H1 (cell line): ENCODE results near the gene CAMK2D. TPM values are rescaled to one million over a fixed set of nuclear protein-coding genes. Genes with fewer than 3 reads are reported as not detected.

ENCODE experiments used
- CTCF ChIA-PET: fragments of 300-600 bp; sonication (Branson Sonifier 250); formaldehyde crosslinking; loops from one replicate; lab custom pipeline; 2021; ENCODE audit not compliant: partially characterized antibody; lab: Charles Lee
- POLR2A ChIA-PET: fragments of 300-600 bp; sonication (Branson Sonifier 250); formaldehyde crosslinking; loops from one replicate; lab custom pipeline; 2021; ENCODE audit warnings: inconsistent platforms; ENCODE audit not compliant: partially characterized antibody; lab: Charles Lee
- DNase-seq, 2 experiments: peaks; one replicate each; pipeline versions ENCODE4 v3.0.0 to v3.0.0-alpha.2; 2010 to 2022; ENCODE audit warnings: low spot score in 2 of 2, low read depth in 1 of 2, mixed read lengths in 1 of 2
- FAIRE-seq: peaks from 2 replicates; lab custom pipeline; 2011; peaks lifted over from hg19 to GRCh38; lab: Jason Lieb, UNC
- H2AFZ ChIP-seq: 2 replicates; pipeline ENCODE4 v1.8.1; 2012; ENCODE audit warnings: low read length, inconsistent platforms
- H2AK5ac ChIP-seq: 2 replicates; pipeline ENCODE4 v1.6.1; 2013; ENCODE audit warnings: low read depth, low read length
- H2BK120ac ChIP-seq: replicated peaks from 2 replicates; pipeline ENCODE3; 2013; ENCODE audit warnings: low read depth, low read length, inconsistent platforms
- H2BK12ac ChIP-seq: 2 replicates; pipeline ENCODE4 v1.6.1; 2013; ENCODE audit warnings: low read depth, low read length
- H2BK15ac ChIP-seq: 2 replicates; pipeline ENCODE4 v1.6.1; 2013; ENCODE audit warnings: low read length
- H2BK20ac ChIP-seq: 2 replicates; pipeline ENCODE4 v1.6.1; 2013; ENCODE audit warnings: low read length
- H2BK5ac ChIP-seq: 2 replicates; pipeline ENCODE4 v1.6.1; 2013; ENCODE audit warnings: low read depth, low read length
- H3K14ac ChIP-seq: 2 replicates; pipeline ENCODE4 v1.6.1; 2013; ENCODE audit warnings: inconsistent platforms; ENCODE audit not compliant: insufficient read length
- H3K18ac ChIP-seq: 2 replicates; pipeline ENCODE4 v1.6.1; 2013; ENCODE audit warnings: low read length; ENCODE audit errors: extremely low read depth
- H3K23ac ChIP-seq: 2 replicates; pipeline ENCODE4 v1.6.1; 2013; ENCODE audit warnings: inconsistent platforms; ENCODE audit not compliant: insufficient read length
- H3K23me2 ChIP-seq: 2 replicates; pipeline ENCODE4 v1.6.1; 2013; ENCODE audit warnings: low read depth, low read length
- H3K27ac ChIP-seq: 2 replicates; pipeline ENCODE4 v1.6.1; 2011; ENCODE audit warnings: low read depth, low read length, inconsistent platforms
- H3K27me3 ChIP-seq, 4 experiments: replicated peaks in 1 of 4; 1 replicate in 1 of 4; 2 replicates in 3 of 4; pipeline versions ENCODE4 v1.6.1 to v1.8.1; 2011 to 2013; ENCODE audit warnings: low read length in 3 of 4, mild to moderate bottlenecking in 3 of 4, inconsistent platforms in 2 of 4, mixed read lengths in 2 of 4, moderate library complexity in 1 of 4; ENCODE audit not compliant: control insufficient read depth in 3 of 4, insufficient read depth in 3 of 4; ENCODE audit errors: extremely low read depth in 1 of 4
- H3K36me3 ChIP-seq, 4 experiments: 2 replicates each; pipeline versions ENCODE4 v1.6.1 to v1.8.1; 2011 to 2013; ENCODE audit warnings: mild to moderate bottlenecking in 4 of 4, low read length in 3 of 4, moderate library complexity in 2 of 4, control low read depth in 1 of 4, inconsistent platforms in 1 of 4; ENCODE audit not compliant: insufficient read depth in 4 of 4, control insufficient read depth in 2 of 4
- H3K4ac ChIP-seq: replicated peaks from 2 replicates; pipeline ENCODE3; 2013; ENCODE audit warnings: low read length, low read depth, mixed read lengths, inconsistent platforms; ENCODE audit not compliant: insufficient read length
- H3K4me1 ChIP-seq, 4 experiments: replicated peaks in 1 of 4; 1 replicate in 1 of 4; 2 replicates in 3 of 4; pipeline versions ENCODE4 v1.6.1 to v1.8.1; 2011 to 2013; ENCODE audit warnings: low read length in 3 of 4, inconsistent platforms in 2 of 4, mixed read lengths in 1 of 4; ENCODE audit not compliant: insufficient read depth in 4 of 4, control insufficient read depth in 3 of 4
- H3K4me2 ChIP-seq, 2 experiments: 2 replicates each; pipeline versions ENCODE4 v1.6.1 to v1.8.1; 2011 to 2013; ENCODE audit warnings: low read depth in 2 of 2, low read length in 2 of 2, control low read depth in 1 of 2, inconsistent platforms in 1 of 2, mild to moderate bottlenecking in 1 of 2; ENCODE audit not compliant: insufficient read depth in 1 of 2
- H3K4me3 ChIP-seq, 4 experiments: fragments of 200-600, 300-600 bp in 1 of 4; sonication (generic), shearing (Covaris generic), sonication (Bioruptor Twin) in 1 of 4; 2 replicates each; pipeline versions ENCODE4 v1.5.1 to v1.8.1; 2011 to 2016; ENCODE audit warnings: low read length in 4 of 4, low read depth in 3 of 4, control low read depth in 2 of 4, inconsistent platforms in 2 of 4, mild to moderate bottlenecking in 2 of 4, mixed read lengths in 1 of 4, moderate library complexity in 1 of 4; ENCODE audit not compliant: insufficient read depth in 2 of 4; ENCODE audit errors: extremely low read depth in 1 of 4
- H3K56ac ChIP-seq: replicated peaks from 2 replicates; pipeline ENCODE3; 2013; ENCODE audit warnings: low read depth, mild to moderate bottlenecking, mixed read lengths, low read length, inconsistent platforms; ENCODE audit not compliant: insufficient read length
- H3K79me1 ChIP-seq: 2 replicates; pipeline ENCODE4 v1.6.1; 2013; ENCODE audit warnings: low read depth, low read length, control low read depth
- H3K79me2 ChIP-seq, 2 experiments: 2 replicates each; pipeline versions ENCODE4 v1.6.1 to v1.8.1; 2012 to 2013; ENCODE audit warnings: low read length in 2 of 2, mild to moderate bottlenecking in 2 of 2, inconsistent platforms in 1 of 2; ENCODE audit not compliant: insufficient read depth in 2 of 2, control insufficient read depth in 1 of 2
- H3K9ac ChIP-seq, 4 experiments: replicated peaks in 1 of 4; 1 replicate in 1 of 4; 2 replicates in 3 of 4; pipeline versions ENCODE4 v1.6.1 to v1.8.1; 2011 to 2013; ENCODE audit warnings: low read depth in 3 of 4, low read length in 3 of 4, control low read depth in 2 of 4, mild to moderate bottlenecking in 2 of 4, moderate library complexity in 2 of 4, inconsistent platforms in 1 of 4; ENCODE audit errors: extremely low read depth in 1 of 4
- H3K9me3 ChIP-seq, 2 experiments: 2 replicates each; pipeline versions ENCODE4 v1.6.1 to v1.8.1; 2012 to 2013; ENCODE audit warnings: mild to moderate bottlenecking in 2 of 2, moderate library complexity in 2 of 2, control low read depth in 1 of 2, inconsistent platforms in 1 of 2, low read depth in 1 of 2, low read length in 1 of 2, mixed read lengths in 1 of 2; ENCODE audit not compliant: insufficient read depth in 2 of 2
- H4K20me1 ChIP-seq, 2 experiments: replicated peaks in 1 of 2; 2 replicates each; pipeline versions ENCODE3 to v1.8.1; 2011 to 2013; ENCODE audit warnings: inconsistent platforms in 2 of 2, low read length in 2 of 2, mild to moderate bottlenecking in 1 of 2; ENCODE audit not compliant: insufficient read depth in 2 of 2, control insufficient read depth in 1 of 2
- H4K5ac ChIP-seq: 2 replicates; pipeline ENCODE4 v1.6.1; 2013; ENCODE audit warnings: low read length, low read depth, mixed read lengths, inconsistent platforms; ENCODE audit not compliant: insufficient read length
- H4K8ac ChIP-seq: 2 replicates; pipeline ENCODE4 v1.8.0; 2013; ENCODE audit warnings: mild to moderate bottlenecking, moderate library complexity, low read length, inconsistent platforms; ENCODE audit not compliant: insufficient read depth; ENCODE audit errors: extremely low read depth
- H4K91ac ChIP-seq: replicated peaks from 2 replicates; pipeline ENCODE3; 2013; ENCODE audit warnings: low read length, mixed read lengths, inconsistent platforms; ENCODE audit not compliant: insufficient read length
- BCL11A ChIP-seq, 2 experiments: IDR thresholded peaks; one replicate each; pipeline ENCODE4 v1.6.1; 2011; ENCODE audit warnings: low read depth in 2 of 2, low read length in 2 of 2, mild to moderate bottlenecking in 2 of 2
- BRCA1 ChIP-seq: IDR thresholded peaks from 2 replicates; pipeline ENCODE4 v1.6.1; 2012; ENCODE audit warnings: low read depth, low read length, improper control_type of control experiment
- CHD1 ChIP-seq: IDR thresholded peaks from 2 replicates; pipeline ENCODE4 v1.6.1; 2012; ENCODE audit warnings: low read depth, low read length, improper control_type of control experiment
- EZH2 ChIP-seq: fragments of 200-600 bp; sonication (generic); IDR thresholded peaks from 2 replicates; pipeline ENCODE4 v1.7.1; 2012; ENCODE audit warnings: low read depth, mild to moderate bottlenecking, moderate library complexity, low read length, inconsistent platforms; ENCODE audit not compliant: severe bottlenecking
- JUN ChIP-seq: IDR thresholded peaks from 2 replicates; pipeline ENCODE4 v1.6.1; 2011; ENCODE audit warnings: low read depth, mild to moderate bottlenecking, improper control_type of control experiment, low read length
- JUND ChIP-seq: IDR thresholded peaks from 2 replicates; pipeline ENCODE4 v1.6.1; 2011; ENCODE audit warnings: mild to moderate bottlenecking, improper control_type of control experiment, low read length
- NRF1 ChIP-seq: IDR thresholded peaks from 2 replicates; pipeline ENCODE4 v1.6.1; 2011; ENCODE audit warnings: mild to moderate bottlenecking, low read depth, low read length, improper control_type of control experiment
- RBBP5 ChIP-seq: IDR thresholded peaks from 2 replicates; pipeline ENCODE4 v1.7.1; 2012; ENCODE audit warnings: low read depth, mild to moderate bottlenecking, inconsistent platforms, low read length, moderate library complexity, borderline replicate concordance
- SIRT6 ChIP-seq: IDR thresholded peaks from one replicate; pipeline ENCODE4 v1.7.1; 2012; ENCODE audit warnings: low read length, inconsistent platforms
- SIX5 ChIP-seq: IDR thresholded peaks from 2 replicates; pipeline ENCODE4 v1.6.1; 2011; ENCODE audit warnings: mild to moderate bottlenecking, low read depth, low read length
- SP4 ChIP-seq: IDR thresholded peaks from 2 replicates; pipeline ENCODE4 v1.6.1; 2012; ENCODE audit warnings: low read length, inconsistent platforms
- TBP ChIP-seq: IDR thresholded peaks from 2 replicates; pipeline ENCODE4 v1.6.1; 2011; ENCODE audit warnings: low read depth, low read length, improper control_type of control experiment
- TEAD4 ChIP-seq: IDR thresholded peaks from 2 replicates; pipeline ENCODE4 v1.6.1; 2012; ENCODE audit warnings: low read depth, low read length, inconsistent platforms, mixed read lengths
- ZNF274 ChIP-seq: IDR thresholded peaks from 2 replicates; pipeline ENCODE4 v1.7.0; 2012; ENCODE audit warnings: low read length, borderline replicate concordance; ENCODE audit errors: extremely low read depth
- polyA plus RNA-seq, 7 experiments: library from polyadenylated mRNA; depleted of rRNA in 3 of 7; stranded (reverse) in 5 of 7; unstranded in 2 of 7; fragments of >200 nt in 5 of 7; fragments of 200-250 nt in 2 of 7; gene quantifications; 1 replicate in 5 of 7; 2 replicates in 1 of 7; 4 replicates in 1 of 7; pipeline versions ENCODE4 v1.2.1 to v1.2.3, GENCODE V29; 2011 to 2013; ENCODE audit warnings: missing spikeins in 2 of 7, mixed read lengths in 2 of 7
- total RNA-seq: library from RNA; stranded (reverse); fragmentation: NEBNext Ultra II Directional; extraction: Animal tissue kit (Norgen Biotek cat#: 25700); gene quantifications from 2 replicates; pipeline ENCODE4 v1.2.1, GENCODE V29; 2021
- TF ChIP-seq, protein P1 (sequence below): IDR thresholded peaks from 2 replicates; pipeline ENCODE4 v1.6.1; 2011; ENCODE audit warnings: low read length, improper control_type of control experiment

Gene CAMK2D
- total and polyA plus RNA-seq, 2 of the 8 experiments (the other 6 are each of a cell fraction or from before 2014, with no cell fraction given) = 3.2 to 7.0 TPM

DNA sequence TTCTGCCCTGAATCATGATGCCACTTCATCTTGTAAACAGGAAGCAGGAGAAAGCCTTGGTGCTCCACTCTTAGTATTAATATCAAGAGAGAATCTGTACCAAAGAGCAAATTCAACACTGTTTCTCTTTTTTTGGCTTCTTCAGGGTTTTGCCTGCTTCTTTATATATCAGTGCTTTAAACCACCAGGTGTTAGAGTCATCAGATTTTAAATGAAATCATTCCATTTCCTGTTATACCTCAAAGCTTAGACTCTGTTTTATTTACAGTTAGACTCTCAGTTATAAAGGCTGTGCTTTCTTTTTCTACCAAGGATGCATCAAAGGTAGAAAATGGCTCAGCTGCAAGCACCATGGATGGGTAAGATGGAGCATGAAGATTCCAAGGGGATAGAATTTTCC lies 350.9 kb downstream of the CAMK2D start:
- H3K4me2 ChIP-seq = no peak overlapping the region
- no peak overlapping the region for H3K23ac ChIP-seq
- H2BK120ac ChIP-seq = no peak overlapping the region
- H3K36me3 ChIP-seq = no peaks in the 10 kb centered on the region
- no peak overlapping the region for H3K27ac ChIP-seq
- no peak overlapping the region for H2AFZ ChIP-seq
- H3K9ac ChIP-seq = no peak overlapping the region
- no peaks in the 10 kb centered on the region for H3K79me1 ChIP-seq
- no peak overlapping the region for H2BK5ac ChIP-seq
- CTCF ChIA-PET = interaction anchor here (0.6 to 1.5 kb wide), 3 partner anchors 17 to 409 kb away, joined by 3 read pairs; no protein-coding TSS in a partner anchor
- H3K23me2 ChIP-seq = no peaks in the 10 kb centered on the region
- H2AK5ac ChIP-seq = no peak overlapping the region
- no peaks in the 10 kb centered on the region for H3K9me3 ChIP-seq
- H3K79me2 ChIP-seq = no peaks in the 10 kb centered on the region
- peaks cover 0 to 4% (median 0%) of the 10 kb centered on the region in 4 experiments; a peak in 1 of 7 replicates for H3K4me1 ChIP-seq
- no peak overlapping the region for H4K91ac ChIP-seq
- no peak overlapping the region for H3K14ac ChIP-seq
- H3K4me3 ChIP-seq = no peak overlapping the region
- DNase-seq (no peak), FAIRE-seq (no peak)
- no peak overlapping the region for H2BK20ac ChIP-seq
- H3K4ac ChIP-seq = no peak overlapping the region
- H2BK12ac ChIP-seq = no peak overlapping the region
- TF ChIP-seq SIX5 (no peak), CHD1 (no peak), RBBP5 (no peak), TBP (no peak), JUND (no peak), TEAD4 (no peak), NRF1 (no peak), SP4 (no peak), BCL11A (IDR thresholded peaks at IDR 0.05; ENCODE audit: low read depth in 2 of 2, low read length in 2 of 2) (no peak), BRCA1 (no peak), JUN (no peak), SIRT6 (no peak), ZNF274 (no peak), EZH2 (no peak)
- TF ChIP-seq, protein P1, sequence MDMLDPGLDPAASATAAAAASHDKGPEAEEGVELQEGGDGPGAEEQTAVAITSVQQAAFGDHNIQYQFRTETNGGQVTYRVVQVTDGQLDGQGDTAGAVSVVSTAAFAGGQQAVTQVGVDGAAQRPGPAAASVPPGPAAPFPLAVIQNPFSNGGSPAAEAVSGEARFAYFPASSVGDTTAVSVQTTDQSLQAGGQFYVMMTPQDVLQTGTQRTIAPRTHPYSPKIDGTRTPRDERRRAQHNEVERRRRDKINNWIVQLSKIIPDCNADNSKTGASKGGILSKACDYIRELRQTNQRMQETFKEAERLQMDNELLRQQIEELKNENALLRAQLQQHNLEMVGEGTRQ = no peak
- H4K8ac ChIP-seq = no peak overlapping the region
- POLR2A ChIA-PET = no interaction called here
- H3K27me3 ChIP-seq = peaks cover 0 to 2% (median 0%) of the 10 kb centered on the region in 4 experiments; a peak in 1 of 7 replicates
- no peak overlapping the region for H4K5ac ChIP-seq
- H2BK15ac ChIP-seq = no peak overlapping the region
- H4K20me1 ChIP-seq = no peaks in the 10 kb centered on the region
- H3K18ac ChIP-seq = no peak overlapping the region
- no peak overlapping the region for H3K56ac ChIP-seq
